Endothelial cell of umbilical vein (primary cell): Measurements from ENCODE around the gene MYBBP1A. TPM values are rescaled to one million over a fixed set of nuclear protein-coding genes. Genes with fewer than 3 reads are reported as not detected.

Experiments
- BruUV-seq: library from RNA; stranded (reverse); fragments of 400-500 nt; replicated peaks from 2 replicates; lab custom pipeline; 2021; lab: Mats Ljungman, UMichigan
- CTCF ChIA-PET: fragments of 300-600, 350-600 bp; sonication (Branson Sonifier 250); formaldehyde crosslinking; loops from one replicate; lab custom pipeline; 2021; ENCODE audit warnings: antibody characterized with exemption, inconsistent platforms; lab: Charles Lee
- POLR2A ChIA-PET: fragments of 300-600, 350-600 bp; sonication (Branson Sonifier 250); formaldehyde crosslinking; loops from one replicate; lab custom pipeline; 2021; ENCODE audit warnings: antibody characterized with exemption, inconsistent platforms; lab: Charles Lee
- DNase-seq: peaks from one replicate; pipeline ENCODE4 v3.0.0-alpha.2; 2011; ENCODE audit warnings: low read depth, low spot score
- FAIRE-seq: peaks from 2 replicates; lab custom pipeline; 2011; peaks lifted over from hg19 to GRCh38; lab: Jason Lieb, UNC
- H2AFZ ChIP-seq: 2 replicates; pipeline ENCODE4 v1.6.0; 2012; ENCODE audit warnings: low read depth, low read length, control low read depth, inconsistent platforms
- H3K27ac ChIP-seq: 2 replicates; pipeline ENCODE4 v1.5.1; 2011; ENCODE audit warnings: low read depth, mild to moderate bottlenecking, control low read depth, low read length, moderate library complexity; ENCODE audit not compliant: insufficient read depth
- H3K27me3 ChIP-seq, 2 experiments: 2 replicates each; pipeline versions ENCODE4 v1.6.0 to v1.6.1; 2011; ENCODE audit warnings: low read length in 2 of 2, mixed read lengths in 1 of 2; ENCODE audit not compliant: control insufficient read depth in 2 of 2, insufficient read depth in 2 of 2
- H3K36me3 ChIP-seq, 2 experiments: 2 replicates in 1 of 2; 3 replicates in 1 of 2; pipeline ENCODE4 v1.5.1; 2011; ENCODE audit warnings: low read length in 2 of 2, mild to moderate bottlenecking in 1 of 2, moderate library complexity in 1 of 2; ENCODE audit not compliant: control insufficient read depth in 2 of 2, insufficient read depth in 2 of 2; ENCODE audit errors: extremely low read depth in 1 of 2
- H3K4me1 ChIP-seq: 3 replicates; pipeline ENCODE4 v1.5.1; 2011; ENCODE audit warnings: mild to moderate bottlenecking, low read length; ENCODE audit not compliant: control insufficient read depth, insufficient read depth; ENCODE audit errors: extremely low read depth
- H3K4me2 ChIP-seq: 2 replicates; pipeline ENCODE4 v1.6.1; 2011; ENCODE audit warnings: low read length, control low read depth, mixed read lengths; ENCODE audit not compliant: insufficient read depth
- H3K4me3 ChIP-seq, 3 experiments: fragments of 200-600 bp in 1 of 3; sonication (generic), shearing (Covaris generic) in 1 of 3; replicated peaks in 1 of 3; 2 replicates each; pipeline ENCODE4 v1.5.1; 2011 to 2016; ENCODE audit warnings: control low read depth in 3 of 3, low read length in 3 of 3, mild to moderate bottlenecking in 2 of 3, inconsistent platforms in 1 of 3, low read depth in 1 of 3, moderate library complexity in 1 of 3; ENCODE audit not compliant: insufficient read depth in 1 of 3
- H3K79me2 ChIP-seq: 2 replicates; pipeline ENCODE4 v1.6.0; 2012; ENCODE audit warnings: low read length, inconsistent platforms; ENCODE audit not compliant: control insufficient read depth, insufficient read depth
- H3K9ac ChIP-seq: replicated peaks from 2 replicates; pipeline ENCODE3; 2011; ENCODE audit warnings: low read length, control low read depth; ENCODE audit not compliant: insufficient read depth; ENCODE audit errors: extremely low read depth
- H3K9me1 ChIP-seq: replicated peaks from 3 replicates; pipeline ENCODE4 v1.6.0; 2011; ENCODE audit warnings: mild to moderate bottlenecking, low read length; ENCODE audit not compliant: control insufficient read depth, insufficient read depth; ENCODE audit errors: extremely low read depth
- H3K9me3 ChIP-seq: replicated peaks from 2 replicates; pipeline ENCODE4 v1.5.1; 2012; ENCODE audit warnings: low read length, inconsistent platforms; ENCODE audit not compliant: control insufficient read depth, insufficient read depth
- H4K20me1 ChIP-seq: replicated peaks from 2 replicates; pipeline ENCODE3; 2011; ENCODE audit warnings: mild to moderate bottlenecking, low read length; ENCODE audit not compliant: control insufficient read depth, insufficient read depth; ENCODE audit errors: extremely low read depth
- CTCF ChIP-seq, 2 donors: IDR thresholded peaks; 1 replicate in 1 of 2; 2 replicates in 1 of 2; pipeline ENCODE4 v1.5.1; 2011; ENCODE audit warnings: low read length in 2 of 2, mild to moderate bottlenecking in 2 of 2, moderate library complexity in 2 of 2, control low read depth in 1 of 2, inconsistent platforms in 1 of 2, low read depth in 1 of 2; ENCODE audit not compliant: insufficient read depth in 1 of 2; ENCODE audit errors: extremely low read depth in 1 of 2
- EZH2 ChIP-seq: IDR thresholded peaks from 2 replicates; pipeline ENCODE4 v1.6.1; 2012; ENCODE audit warnings: borderline replicate concordance, low read depth, mild to moderate bottlenecking, moderate library complexity, low read length, inconsistent platforms; ENCODE audit not compliant: severe bottlenecking
- FOS ChIP-seq: IDR thresholded peaks from 2 replicates; pipeline ENCODE4 v1.6.1; 2011; ENCODE audit warnings: mild to moderate bottlenecking, low read length, moderate library complexity, borderline replicate concordance; ENCODE audit not compliant: insufficient read depth
- GATA2 ChIP-seq: IDR thresholded peaks from 2 replicates; pipeline ENCODE4 v1.7.0; 2011; ENCODE audit warnings: low read depth, mild to moderate bottlenecking, moderate library complexity, mixed read lengths, low read length; ENCODE audit not compliant: insufficient read length, insufficient read depth
- JUN ChIP-seq: IDR thresholded peaks from 2 replicates; pipeline ENCODE4 v1.6.1; 2011; ENCODE audit warnings: borderline replicate concordance, low read depth; ENCODE audit not compliant: insufficient read length, insufficient read depth
- MAX ChIP-seq: IDR thresholded peaks from 2 replicates; pipeline ENCODE4 v1.6.1; 2011; ENCODE audit not compliant: insufficient read depth, insufficient read length
- MYC ChIP-seq: IDR thresholded peaks from one replicate; pipeline ENCODE4 v1.6.1; 2011; ENCODE audit warnings: mild to moderate bottlenecking, low read depth, low read length
- POLR2A ChIP-seq: IDR thresholded peaks from 2 replicates; pipeline ENCODE4 v1.6.1; 2012; ENCODE audit warnings: low read depth, mild to moderate bottlenecking, control low read depth, low read length
- POLR2AphosphoS5 ChIP-seq: IDR thresholded peaks from 2 replicates; pipeline ENCODE4 v1.6.1; 2012; ENCODE audit warnings: low read depth, mild to moderate bottlenecking, control low read depth, low read length, moderate library complexity; ENCODE audit not compliant: insufficient read depth
- dilution Hi-C: fragments of 300-500 bp; cut with MboI; formaldehyde crosslinking; loops from one replicate; pipeline ENCODE4 v1.15.0; 2019; ENCODE audit warnings: low sequenced_read_pairs; ENCODE audit not compliant: extremely low pct_ligation_motif_present
- intact Hi-C: fragments of 100-400 bp; cut with micrococcal nuclease; formaldehyde crosslinking; loops from one replicate; pipeline ENCODE4 v1.10.0; 2022
- polyA plus RNA-seq, 4 experiments: library from polyadenylated mRNA; depleted of rRNA in 3 of 4; stranded (reverse) in 3 of 4; unstranded in 1 of 4; fragments of >200 nt; gene quantifications; 2 replicates each; pipeline versions ENCODE4 v1.2.1 to v1.2.3, GENCODE V29; 2011 to 2012; ENCODE audit warnings: missing spikeins in 1 of 4
- total RNA-seq: library from RNA; stranded (reverse); gene quantifications from 2 replicates; pipeline ENCODE4 v1.2.3, GENCODE V29; 2021

The MYBBP1A gene
- total and polyA plus RNA-seq, 2 donors (not counting 3 experiments of a cell fraction or from before 2014, with no cell fraction given) = 26.8 to 79.2 TPM

- ChIA-PET POLR2A (no interaction called here), CTCF (no interaction called here)
- H4K20me1 ChIP-seq = no peaks in the 10 kb centered on the region
- H3K27ac ChIP-seq = no peak overlapping the region
- intact Hi-C loops = no loop called here
- TF ChIP-seq FOS = no peak
- no peak for TF ChIP-seq MAX
- no peak for TF ChIP-seq CTCF (IDR thresholded peaks at IDR 0.05; ENCODE audit: extremely low read depth in 1 of 2, insufficient read depth in 1 of 2, low read depth in 1 of 2, low read length in 2 of 2)
- no peak for TF ChIP-seq GATA2
- no peak for TF ChIP-seq POLR2A
- TF ChIP-seq POLR2AphosphoS5 = no peak
- no peak for TF ChIP-seq JUN
- no peak for TF ChIP-seq EZH2
- no peak for TF ChIP-seq MYC
- DNase-seq = no peak
- H2AFZ ChIP-seq = no peak overlapping the region
- dilution Hi-C loops = no loop called here
- FAIRE-seq = no peak
- no peak overlapping the region for H3K4me2 ChIP-seq
- no peaks in the 10 kb centered on the region for H3K36me3 ChIP-seq
- peaks cover 0 to 7% of the 10 kb centered on the region in 2 experiments for H3K27me3 ChIP-seq
- no peaks in the 10 kb centered on the region for H3K9me1 ChIP-seq
- no peaks in the 10 kb centered on the region for H3K79me2 ChIP-seq
- H3K4me1 ChIP-seq = no peaks in the 10 kb centered on the region
- no peak overlapping the region for H3K4me3 ChIP-seq
- H3K9ac ChIP-seq = no peak overlapping the region
- no peaks in the 10 kb centered on the region for H3K9me3 ChIP-seq
- no TSS peak for BruUV-seq
Observed at GRCh38 chr17:4572131-4572530, 16.9 kb upstream of the MYBBP1A start.
